AG09309 (cell line): ENCODE results near the gene VAMP7.

Experiments used
- DNase-seq: peaks from one replicate; pipeline ENCODE4 v3.0.0-alpha.2; 2010; ENCODE audit warnings: low read depth
- H3K4me3 ChIP-seq: 2 replicates; pipeline ENCODE4 v1.5.1; 2011; ENCODE audit warnings: mild to moderate bottlenecking, low read depth, low read length, moderate library complexity; ENCODE audit not compliant: control insufficient read depth
- TF ChIP-seq, protein P1 (sequence below): IDR thresholded peaks from 2 replicates; pipeline ENCODE4 v1.5.1; 2011; ENCODE audit warnings: mild to moderate bottlenecking, low read depth, low read length, inconsistent platforms; ENCODE audit not compliant: insufficient read depth, control insufficient read depth; ENCODE audit errors: missing control alignments

VAMP7 gene

DNA sequence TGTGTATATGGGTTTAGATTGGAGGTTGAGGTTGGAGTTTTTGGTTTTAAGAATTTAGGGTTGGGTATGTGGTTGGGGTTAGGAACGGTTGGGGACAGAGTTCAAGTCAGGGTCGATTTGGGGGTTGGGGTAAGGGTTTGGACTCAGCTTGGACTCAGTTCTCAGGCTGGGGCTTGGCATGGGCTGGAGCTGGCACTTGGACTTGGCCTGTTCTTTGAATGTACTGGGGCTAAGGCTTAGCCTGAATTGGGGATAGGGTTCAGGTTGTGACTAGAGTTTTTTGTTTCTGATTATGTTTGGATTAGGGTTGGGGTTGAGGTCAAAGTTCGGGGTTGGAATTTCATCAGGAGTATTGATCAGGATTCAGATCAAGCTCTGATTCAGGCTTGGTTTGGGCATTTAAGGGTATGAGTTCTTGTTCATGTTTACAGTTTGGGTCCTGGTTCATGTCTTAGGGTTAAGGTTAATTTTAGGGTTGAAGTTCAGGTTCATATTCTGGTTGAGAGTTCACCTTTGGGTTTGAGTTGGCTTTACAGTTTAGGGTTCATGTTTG is 70.2 kb downstream of the VAMP7 start:
- TF ChIP-seq, protein P1, sequence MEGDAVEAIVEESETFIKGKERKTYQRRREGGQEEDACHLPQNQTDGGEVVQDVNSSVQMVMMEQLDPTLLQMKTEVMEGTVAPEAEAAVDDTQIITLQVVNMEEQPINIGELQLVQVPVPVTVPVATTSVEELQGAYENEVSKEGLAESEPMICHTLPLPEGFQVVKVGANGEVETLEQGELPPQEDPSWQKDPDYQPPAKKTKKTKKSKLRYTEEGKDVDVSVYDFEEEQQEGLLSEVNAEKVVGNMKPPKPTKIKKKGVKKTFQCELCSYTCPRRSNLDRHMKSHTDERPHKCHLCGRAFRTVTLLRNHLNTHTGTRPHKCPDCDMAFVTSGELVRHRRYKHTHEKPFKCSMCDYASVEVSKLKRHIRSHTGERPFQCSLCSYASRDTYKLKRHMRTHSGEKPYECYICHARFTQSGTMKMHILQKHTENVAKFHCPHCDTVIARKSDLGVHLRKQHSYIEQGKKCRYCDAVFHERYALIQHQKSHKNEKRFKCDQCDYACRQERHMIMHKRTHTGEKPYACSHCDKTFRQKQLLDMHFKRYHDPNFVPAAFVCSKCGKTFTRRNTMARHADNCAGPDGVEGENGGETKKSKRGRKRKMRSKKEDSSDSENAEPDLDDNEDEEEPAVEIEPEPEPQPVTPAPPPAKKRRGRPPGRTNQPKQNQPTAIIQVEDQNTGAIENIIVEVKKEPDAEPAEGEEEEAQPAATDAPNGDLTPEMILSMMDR: no peak

DNA sequence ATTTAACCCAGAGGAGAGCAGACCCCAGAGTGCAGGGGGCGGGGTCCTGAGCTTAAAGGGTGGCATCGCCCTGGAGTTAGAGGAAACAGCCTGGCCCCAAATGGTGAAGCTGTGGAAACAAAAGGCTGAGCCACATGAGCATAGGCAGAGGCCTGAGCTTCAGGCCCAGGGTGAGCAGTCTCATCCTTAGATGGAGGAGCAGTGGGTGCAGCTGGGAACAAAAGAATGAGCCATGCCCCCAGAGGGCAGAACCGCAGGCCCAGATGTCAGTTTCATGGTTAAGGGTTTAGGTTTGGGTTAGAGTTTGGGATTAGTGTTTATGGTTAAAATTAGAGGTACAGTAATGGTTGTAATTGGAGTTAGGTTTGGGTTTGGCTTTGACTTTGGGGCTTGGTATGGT is 71.9 kb downstream of the VAMP7 start:
- TF ChIP-seq, protein P1: no peak
- H3K4me3 ChIP-seq: no peak overlapping the region

More for the DNA sequence above, 70.2 kb downstream of the VAMP7 start:
- no peak overlapping the region for H3K4me3 ChIP-seq
- DNase-seq: no peak

DNA sequence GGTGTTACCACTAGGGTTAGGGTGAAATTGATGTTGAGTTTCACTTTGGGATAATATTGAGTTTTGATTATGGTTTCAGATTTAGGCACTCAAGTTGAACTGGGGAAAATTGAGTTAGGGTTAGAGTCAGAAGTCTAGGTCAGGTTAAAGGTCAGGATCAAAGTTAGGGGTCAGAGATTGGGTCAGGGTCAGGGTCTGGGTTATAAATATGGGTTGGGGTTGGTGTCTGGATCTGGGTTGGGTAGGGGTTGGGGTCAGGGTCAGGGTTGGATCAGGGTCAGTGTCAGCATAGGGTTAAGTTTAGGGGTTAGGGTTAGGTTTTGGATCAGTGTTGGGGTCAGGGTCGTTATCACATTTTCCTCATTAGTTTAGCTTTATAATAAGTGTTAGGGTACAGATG is 73.6 kb downstream of the VAMP7 start:
- DNase-seq: no peak
- no peak overlapping the region for H3K4me3 ChIP-seq
- TF ChIP-seq, protein P1: no peak

More for the DNA sequence above, 71.9 kb downstream of the VAMP7 start:
- DNase-seq: no peak

DNA sequence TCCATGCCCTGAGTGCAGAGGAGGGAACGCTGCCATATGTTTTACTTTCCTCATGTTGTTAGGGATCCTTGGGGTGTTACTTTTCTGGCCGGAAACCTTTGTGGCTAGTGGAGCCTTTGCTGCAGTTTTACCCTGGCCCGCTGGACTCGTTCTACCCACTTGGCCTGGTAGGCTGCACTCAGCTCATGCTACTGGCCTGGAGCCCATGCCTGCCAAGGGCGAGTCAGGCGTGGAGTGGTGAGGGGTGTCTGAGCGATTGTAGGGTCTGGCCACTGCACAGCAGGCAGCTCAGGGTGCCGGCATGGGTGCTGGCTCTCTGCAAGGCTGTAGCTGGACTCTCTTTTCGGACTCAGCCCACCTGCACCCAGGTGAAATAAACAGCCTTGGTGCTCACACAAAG is 75.0 kb downstream of the VAMP7 start:
- no peak for DNase-seq
- H3K4me3 ChIP-seq: no peak overlapping the region
- TF ChIP-seq, protein P1: no peak

DNA sequence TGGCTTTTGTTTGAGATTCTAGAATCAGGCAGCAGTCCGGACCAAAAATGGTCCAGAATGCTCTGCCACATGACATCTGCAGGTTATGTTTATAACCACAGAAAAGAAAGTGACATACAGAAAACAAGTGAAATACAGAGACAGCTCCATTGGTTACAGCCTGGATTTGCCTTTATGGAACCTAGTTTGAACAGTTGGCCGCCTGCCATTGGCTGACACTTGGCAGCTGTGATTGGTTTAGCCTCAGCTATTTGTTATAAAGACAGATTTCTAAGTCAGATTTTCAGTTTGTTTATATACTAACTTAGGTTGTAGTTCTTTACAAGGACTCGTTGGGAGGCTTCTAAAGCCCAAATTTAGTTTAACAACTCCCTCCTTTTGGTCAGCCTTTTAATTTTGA is 75.5 kb downstream of the VAMP7 start:
- DNase-seq: no peak
- no peak overlapping the region for H3K4me3 ChIP-seq
- TF ChIP-seq, protein P1: no peak

DNA sequence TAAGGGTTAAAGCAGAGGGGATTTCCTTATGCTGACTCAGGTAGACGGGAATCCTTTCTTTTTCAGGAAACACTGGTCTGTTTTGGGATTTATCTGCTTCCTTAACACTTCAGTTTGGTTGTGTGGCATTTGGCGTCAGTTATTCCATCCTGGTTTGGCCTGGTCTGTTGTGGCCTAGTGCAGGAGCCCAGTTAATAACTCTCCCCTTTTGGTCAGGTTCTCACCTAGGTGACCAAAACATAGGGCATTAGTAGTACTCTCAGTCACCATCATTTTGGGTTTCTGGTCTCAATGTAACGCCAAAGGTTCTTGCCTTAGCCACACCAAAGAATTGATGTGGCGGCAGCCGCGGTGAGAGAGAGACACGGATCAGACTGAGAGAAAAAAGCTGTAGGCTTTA is 76.7 kb downstream of the VAMP7 start:
- DNase-seq: no peak
- TF ChIP-seq, protein P1: no peak
- H3K4me3 ChIP-seq: no peak overlapping the region
